ENCODE data around the gene NUDT3. TPM values are rescaled to one million over a fixed set of nuclear protein-coding genes. Genes with fewer than 3 reads are reported as not detected.
A peak's percentile ranks its signal among the peaks of the same experiment; 100 is the strongest.

NUDT3 gene
- total and polyA plus RNA-seq, 9 of the 15 experiments (the other 6 are each of a cell fraction or from before 2014, with no cell fraction given), result 5.4 to 81.2 (median 56.4) TPM

- no peak for TF ChIP-seq ZNF778 (CRISPR knock-in tag; IDR thresholded peaks at IDR 0.05)
- peak; percentile 70 for TF ChIP-seq TFAP4 (CRISPR knock-in tag; IDR thresholded peaks at IDR 0.05; ENCODE audit: borderline replicate concordance)
- no peak for TF ChIP-seq FUS (optimal IDR thresholded peaks at IDR 0.05; ENCODE audit: low read depth, low read length)
- TF ChIP-seq TGIF2 (CRISPR knock-in tag; IDR thresholded peaks at IDR 0.05), result no peak
- no peak for TF ChIP-seq DACH1 (IDR thresholded peaks at IDR 0.05; ENCODE audit: partially characterized antibody)
- no peak for TF ChIP-seq TBL1XR1 (IDR thresholded peaks at IDR 0.05; ENCODE audit: low read length in 2 of 2)
- no peak for TF ChIP-seq PBX2 (CRISPR knock-in tag; IDR thresholded peaks at IDR 0.05; ENCODE audit: low read depth)
- no peak for TF ChIP-seq PBX2 (tag; conservative IDR thresholded peaks at IDR 0.05; ENCODE audit: low read depth)
- no peak for TF ChIP-seq NFATC3 (IDR thresholded peaks at IDR 0.05)
- TF ChIP-seq THAP12 (CRISPR knock-in tag; IDR thresholded peaks at IDR 0.05), result no peak
- TF ChIP-seq LEF1 (IDR thresholded peaks at IDR 0.05), result peak; percentile 96; the same call in 1 of the 2 replicates
- no peak for TF ChIP-seq KDM4B (IDR thresholded peaks at IDR 0.05; ENCODE audit: borderline replicate concordance in 2 of 2, low read depth in 1 of 2)
- 0 out of 4 replicates have a peak, but pooled peaks of 1 of the 2 experiments have one; percentile 53 for TF ChIP-seq ARNT (IDR thresholded peaks at IDR 0.05)
- no peak for TF ChIP-seq CHD2 (IDR thresholded peaks at IDR 0.05; ENCODE audit: low read depth, low read length)
- TF ChIP-seq ZNF57 (CRISPR knock-in tag; IDR thresholded peaks at IDR 0.05), result no peak
- no peak for TF ChIP-seq BRD4 (IDR thresholded peaks at IDR 0.05)
- no peak for TF ChIP-seq BDP1 (IDR thresholded peaks at IDR 0.05; ENCODE audit: insufficient read depth, insufficient read length)
- TF ChIP-seq SNAPC5 (CRISPR knock-in tag; IDR thresholded peaks at IDR 0.05), result no peak
These were observed 107.7 kb downstream of the NUDT3 start (continued) for GRCh38 chr6:34284563-34285447.
